Activated CD8-positive, alpha-beta T cell treated with anti-CD3 and anti-CD28 coated beads for 36 hours (primary cell): ENCODE results near the gene LMAN2L. TPM values are rescaled to one million over a fixed set of nuclear protein-coding genes. Genes with fewer than 3 reads are reported as not detected.

Experiments used
- ATAC-seq: fragments of 200-7000 bp; cut with Tn5 transposase; one replicate; pipeline ENCODE4 v1.10.0; 2021; ENCODE audit warnings: mild to moderate bottlenecking, moderate library complexity
- CTCF ChIA-PET: fragments of 350-600 bp; sonication (Branson Sonifier 250); formaldehyde crosslinking; loops from one replicate; lab custom pipeline; 2021; ENCODE audit warnings: antibody characterized with exemption; lab: Charles Lee
- POLR2A ChIA-PET: fragments of 350-600 bp; sonication (Branson Sonifier 250); formaldehyde crosslinking; loops from one replicate; lab custom pipeline; 2021; ENCODE audit warnings: antibody characterized with exemption; lab: Charles Lee
- DNase-seq: peaks from one replicate; pipeline ENCODE4 v3.0.0-alpha.2; 2020
- H3K27ac Mint-ChIP-seq: one replicate; pipeline ENCODE4 v1.8.0; 2021; ENCODE audit warnings: mild to moderate bottlenecking, mixed read lengths
- H3K27me3 Mint-ChIP-seq: one replicate; pipeline ENCODE4 v1.8.0; 2021; ENCODE audit warnings: mixed read lengths
- H3K36me3 Mint-ChIP-seq: one replicate; pipeline ENCODE4 v1.8.0; 2021; ENCODE audit warnings: low read depth, mixed read lengths
- H3K4me1 Mint-ChIP-seq: one replicate; pipeline ENCODE4 v1.8.0; 2021; ENCODE audit warnings: low read depth, mixed read lengths
- H3K4me3 Mint-ChIP-seq: one replicate; pipeline ENCODE4 v1.8.0; 2021; ENCODE audit warnings: mild to moderate bottlenecking, moderate library complexity, mixed read lengths
- H3K9me3 Mint-ChIP-seq: one replicate; pipeline ENCODE4 v1.8.0; 2021; ENCODE audit warnings: mixed read lengths
- intact Hi-C: fragments of 100-400 bp; cut with micrococcal nuclease; formaldehyde crosslinking; loops from one replicate; pipeline ENCODE4 v1.10.0; 2022
- total RNA-seq, 2 experiments: library from RNA; stranded (reverse); gene quantifications; one replicate each; pipeline ENCODE4 v1.2.3, GENCODE V29; 2021
- TF ChIP-seq, protein P1 (sequence below): fragments of 200-600 bp; IDR thresholded peaks from one replicate; pipeline ENCODE4 v1.8.0; 2022; ENCODE audit warnings: antibody characterized with exemption, mild to moderate bottlenecking

The LMAN2L gene
- total RNA-seq, 2 experiments from 2014 or later = 4.4 to 6.1 TPM

DNA sequence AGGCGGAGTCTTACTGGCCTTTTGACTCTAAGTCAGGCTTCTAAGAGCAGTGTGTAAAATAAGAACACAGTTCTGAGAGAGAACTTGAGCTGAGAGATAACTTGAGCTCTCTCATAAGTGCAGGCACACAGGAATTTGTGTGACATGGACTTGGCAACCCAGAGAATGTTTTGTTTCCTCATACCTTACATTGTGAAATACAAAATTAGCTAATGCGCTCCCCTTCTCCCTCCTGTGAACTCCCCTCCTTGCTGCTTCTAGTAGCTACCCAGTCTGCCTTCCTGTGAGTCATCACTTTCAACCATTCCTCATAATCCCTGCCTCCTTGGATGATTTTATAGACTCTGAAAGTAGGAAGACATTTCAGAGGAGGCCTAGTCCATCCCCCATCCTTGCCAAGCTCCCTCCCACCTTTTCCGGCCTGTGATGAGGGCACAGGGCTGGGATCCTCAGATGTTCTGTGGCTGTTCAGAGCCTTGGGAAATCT, 74.7 kb downstream of the LMAN2L start:
- TF ChIP-seq, protein P1, sequence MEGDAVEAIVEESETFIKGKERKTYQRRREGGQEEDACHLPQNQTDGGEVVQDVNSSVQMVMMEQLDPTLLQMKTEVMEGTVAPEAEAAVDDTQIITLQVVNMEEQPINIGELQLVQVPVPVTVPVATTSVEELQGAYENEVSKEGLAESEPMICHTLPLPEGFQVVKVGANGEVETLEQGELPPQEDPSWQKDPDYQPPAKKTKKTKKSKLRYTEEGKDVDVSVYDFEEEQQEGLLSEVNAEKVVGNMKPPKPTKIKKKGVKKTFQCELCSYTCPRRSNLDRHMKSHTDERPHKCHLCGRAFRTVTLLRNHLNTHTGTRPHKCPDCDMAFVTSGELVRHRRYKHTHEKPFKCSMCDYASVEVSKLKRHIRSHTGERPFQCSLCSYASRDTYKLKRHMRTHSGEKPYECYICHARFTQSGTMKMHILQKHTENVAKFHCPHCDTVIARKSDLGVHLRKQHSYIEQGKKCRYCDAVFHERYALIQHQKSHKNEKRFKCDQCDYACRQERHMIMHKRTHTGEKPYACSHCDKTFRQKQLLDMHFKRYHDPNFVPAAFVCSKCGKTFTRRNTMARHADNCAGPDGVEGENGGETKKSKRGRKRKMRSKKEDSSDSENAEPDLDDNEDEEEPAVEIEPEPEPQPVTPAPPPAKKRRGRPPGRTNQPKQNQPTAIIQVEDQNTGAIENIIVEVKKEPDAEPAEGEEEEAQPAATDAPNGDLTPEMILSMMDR = no peak
- CTCF ChIA-PET = no interaction called here
- Mint-ChIP-seq H3K4me3 (no peak overlapping the region), H3K27me3 (no peaks in the 10 kb centered on the region), H3K27ac (no peak overlapping the region), H3K36me3 (no peaks in the 10 kb centered on the region), H3K9me3 (peaks cover 1% of the 10 kb centered on the region), H3K4me1 (no peaks in the 10 kb centered on the region)
- intact Hi-C loops = no loop called here
- POLR2A ChIA-PET = no interaction called here
- ATAC-seq (no peak), DNase-seq (no peak)

DNA sequence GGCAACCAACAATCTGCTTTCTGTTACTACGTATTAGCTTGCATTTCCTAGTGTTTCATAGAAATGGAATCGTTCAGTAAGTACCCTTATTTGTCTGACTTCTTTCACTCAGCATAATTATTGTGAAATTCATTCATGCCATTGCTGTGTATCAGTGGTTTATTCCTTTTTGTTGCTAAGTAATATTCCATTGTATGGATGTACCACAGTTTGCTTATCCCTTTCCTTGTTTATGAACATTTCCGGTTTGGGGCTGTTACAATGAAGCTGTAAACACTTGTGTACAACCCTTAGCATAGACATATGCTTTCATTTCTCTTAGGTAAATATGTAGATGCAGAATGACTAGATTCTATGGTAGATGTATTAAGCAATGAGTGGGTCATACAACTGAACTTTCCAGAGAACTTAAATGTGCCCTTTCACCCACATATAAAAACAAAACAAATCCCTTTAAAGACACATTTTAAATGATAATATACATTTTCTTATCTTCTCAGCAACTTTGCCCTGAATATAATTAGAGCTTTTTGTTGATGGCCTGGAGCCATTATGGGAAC, 75.4 kb downstream of the LMAN2L start:
- ChIA-PET POLR2A (no interaction called here), CTCF (no interaction called here)
- intact Hi-C loops = no loop called here

DNA sequence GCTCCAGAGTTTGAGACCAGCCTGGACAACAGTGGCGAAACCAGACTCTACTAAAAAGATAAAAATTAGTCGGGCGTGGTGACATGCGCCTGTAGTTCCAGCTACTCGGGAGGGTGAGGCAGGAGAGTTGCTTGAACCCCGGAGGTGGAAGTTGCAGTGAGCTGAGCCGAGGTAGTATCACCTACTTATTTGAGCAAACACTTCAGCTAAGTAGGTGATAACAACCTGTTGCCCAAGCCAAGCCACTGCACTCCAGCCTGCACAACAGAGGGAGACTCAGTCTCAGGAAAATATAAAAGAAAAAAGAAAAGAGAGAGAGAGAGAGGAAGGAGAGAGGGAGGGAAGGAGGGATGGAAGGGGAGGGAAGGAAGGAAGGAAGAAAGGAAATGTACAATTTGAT, 76.0 kb downstream of the LMAN2L start:
- intact Hi-C loops = no loop called here
- POLR2A ChIA-PET = no interaction called here
- peaks cover 1% of the 10 kb centered on the region for H3K9me3 Mint-ChIP-seq
- H3K36me3 Mint-ChIP-seq = no peaks in the 10 kb centered on the region
- ATAC-seq = no peak
- no peak for DNase-seq
- CTCF ChIA-PET = no interaction called here
- no peak overlapping the region for H3K27ac Mint-ChIP-seq
- H3K4me3 Mint-ChIP-seq = no peak overlapping the region
- no peaks in the 10 kb centered on the region for H3K27me3 Mint-ChIP-seq
- TF ChIP-seq, protein P1 = no peak
- H3K4me1 Mint-ChIP-seq = no peaks in the 10 kb centered on the region

More for the DNA sequence above, 75.4 kb downstream of the LMAN2L start:
- DNase-seq (no peak), ATAC-seq (no peak)
- Mint-ChIP-seq H3K27ac (no peak overlapping the region), H3K9me3 (peaks cover 1% of the 10 kb centered on the region), H3K4me1 (no peaks in the 10 kb centered on the region), H3K36me3 (no peaks in the 10 kb centered on the region), H3K4me3 (no peak overlapping the region), H3K27me3 (no peaks in the 10 kb centered on the region)
- TF ChIP-seq, protein P1 = no peak

DNA sequence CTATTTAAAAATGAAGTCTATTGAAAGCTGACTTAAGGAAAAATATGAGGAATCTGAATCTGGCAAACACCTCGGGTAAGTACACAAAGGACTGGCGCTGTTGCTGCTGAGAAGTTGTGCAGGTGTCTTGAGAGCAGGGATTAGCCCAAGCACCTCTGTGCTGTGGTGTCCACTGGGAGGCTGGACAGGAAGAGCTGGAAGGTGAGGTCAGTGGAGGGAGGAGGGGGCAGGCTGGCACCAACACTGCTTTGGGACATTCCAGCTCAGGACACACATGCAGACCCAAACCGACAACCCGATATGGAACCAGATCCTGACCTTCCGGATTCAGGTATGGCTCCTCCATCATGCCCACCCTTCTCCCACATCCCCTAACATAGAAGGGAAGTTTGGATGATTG, 76.7 kb downstream of the LMAN2L start:
- H3K9me3 Mint-ChIP-seq = peaks cover 1% of the 10 kb centered on the region
- no peaks in the 10 kb centered on the region for H3K36me3 Mint-ChIP-seq
- DNase-seq (no peak), ATAC-seq (no peak)
- H3K4me3 Mint-ChIP-seq = no peak overlapping the region
- H3K27ac Mint-ChIP-seq = no peak overlapping the region
- H3K27me3 Mint-ChIP-seq = no peaks in the 10 kb centered on the region
- ChIA-PET CTCF (no interaction called here), POLR2A (no interaction called here)
- no peaks in the 10 kb centered on the region for H3K4me1 Mint-ChIP-seq
- TF ChIP-seq, protein P1 = no peak
- intact Hi-C loops = no loop called here

GRCh38 chr2:96662360-96662759, 77.5 kb downstream of the LMAN2L start:
- DNase-seq (no peak), ATAC-seq (no peak)
- H3K27ac Mint-ChIP-seq = no peak overlapping the region
- H3K36me3 Mint-ChIP-seq = no peaks in the 10 kb centered on the region
- intact Hi-C loops = no loop called here
- no peak overlapping the region for H3K4me3 Mint-ChIP-seq
- H3K9me3 Mint-ChIP-seq = peaks cover 1% of the 10 kb centered on the region
- no peaks in the 10 kb centered on the region for H3K4me1 Mint-ChIP-seq
- TF ChIP-seq, protein P1 = no peak
- H3K27me3 Mint-ChIP-seq = no peaks in the 10 kb centered on the region
- CTCF ChIA-PET = no interaction called here
- POLR2A ChIA-PET = no interaction called here
